ENCODE results near the gene PDZD2. TPM values are rescaled to one million over a fixed set of nuclear protein-coding genes. Genes with fewer than 3 reads are reported as not detected.

PDZD2 gene
- total RNA-seq, 1 donor from 2014 or later = 42.7 TPM

DNA sequence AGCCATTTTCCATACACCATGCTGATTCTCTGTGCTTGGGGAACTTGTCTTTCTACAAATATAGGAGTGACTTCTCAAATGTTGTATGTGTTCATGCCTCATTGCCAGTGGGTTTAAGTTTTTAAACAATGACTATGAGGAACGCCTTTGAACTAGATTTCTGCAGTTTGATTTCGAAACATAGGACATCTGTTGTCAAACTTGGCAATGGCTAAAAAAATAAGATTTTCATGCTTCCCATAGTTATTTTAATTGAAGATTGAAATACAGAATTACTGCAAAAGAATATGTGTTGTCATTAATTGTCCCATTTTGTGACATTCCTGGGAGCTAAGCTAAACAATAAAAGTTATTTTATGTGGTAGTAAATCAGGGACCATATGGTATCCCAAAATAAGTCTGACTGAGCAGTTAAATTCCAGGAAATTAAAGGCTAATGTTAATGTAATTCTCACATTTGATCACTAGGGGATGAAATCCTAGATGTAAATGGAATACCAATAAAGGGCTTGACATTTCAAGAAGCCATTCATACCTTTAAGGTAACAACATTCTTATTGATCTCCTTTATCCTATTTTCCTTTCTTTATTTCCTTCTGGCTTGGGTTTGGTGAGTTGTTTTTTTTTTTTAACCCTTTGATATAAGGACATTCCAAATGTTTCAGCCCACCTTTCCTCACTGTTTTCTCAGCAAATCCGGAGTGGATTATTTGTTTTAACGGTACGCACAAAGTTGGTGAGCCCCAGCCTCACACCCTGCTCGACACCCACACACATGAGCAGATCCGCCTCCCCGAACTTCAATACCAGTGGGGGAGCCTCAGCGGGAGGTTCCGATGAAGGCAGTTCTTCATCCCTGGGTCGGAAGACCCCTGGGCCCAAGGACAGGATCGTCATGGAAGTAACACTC, 418.5 kb downstream of the PDZD2 start:
- peaks cover 0 to 3% of the 10 kb centered on the region in 2 donors for H3K36me3 ChIP-seq
- H3K9me3 ChIP-seq = no peaks in the 10 kb centered on the region
- DNase-seq (ENCODE audit: extremely low spot score in 2 of 2) = no peak
- TF ChIP-seq POLR2AphosphoS5 (IDR thresholded peaks at IDR 0.05; ENCODE audit: insufficient read depth in 1 of 2, low read depth in 1 of 2) (no peak), POLR2A (IDR thresholded peaks at IDR 0.05) (no peak)
- TF ChIP-seq, protein P1, sequence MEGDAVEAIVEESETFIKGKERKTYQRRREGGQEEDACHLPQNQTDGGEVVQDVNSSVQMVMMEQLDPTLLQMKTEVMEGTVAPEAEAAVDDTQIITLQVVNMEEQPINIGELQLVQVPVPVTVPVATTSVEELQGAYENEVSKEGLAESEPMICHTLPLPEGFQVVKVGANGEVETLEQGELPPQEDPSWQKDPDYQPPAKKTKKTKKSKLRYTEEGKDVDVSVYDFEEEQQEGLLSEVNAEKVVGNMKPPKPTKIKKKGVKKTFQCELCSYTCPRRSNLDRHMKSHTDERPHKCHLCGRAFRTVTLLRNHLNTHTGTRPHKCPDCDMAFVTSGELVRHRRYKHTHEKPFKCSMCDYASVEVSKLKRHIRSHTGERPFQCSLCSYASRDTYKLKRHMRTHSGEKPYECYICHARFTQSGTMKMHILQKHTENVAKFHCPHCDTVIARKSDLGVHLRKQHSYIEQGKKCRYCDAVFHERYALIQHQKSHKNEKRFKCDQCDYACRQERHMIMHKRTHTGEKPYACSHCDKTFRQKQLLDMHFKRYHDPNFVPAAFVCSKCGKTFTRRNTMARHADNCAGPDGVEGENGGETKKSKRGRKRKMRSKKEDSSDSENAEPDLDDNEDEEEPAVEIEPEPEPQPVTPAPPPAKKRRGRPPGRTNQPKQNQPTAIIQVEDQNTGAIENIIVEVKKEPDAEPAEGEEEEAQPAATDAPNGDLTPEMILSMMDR (IDR thresholded peaks at IDR 0.05) = no peak
- no peak overlapping the region for H3K4me3 ChIP-seq
- H3K4me1 ChIP-seq = peaks cover 10% of the 10 kb centered on the region
- H3K27me3 ChIP-seq = no peaks in the 10 kb centered on the region
- H3K27ac ChIP-seq = no peak overlapping the region
- intact Hi-C loops (cut with DNase I) = no loop called here

DNA sequence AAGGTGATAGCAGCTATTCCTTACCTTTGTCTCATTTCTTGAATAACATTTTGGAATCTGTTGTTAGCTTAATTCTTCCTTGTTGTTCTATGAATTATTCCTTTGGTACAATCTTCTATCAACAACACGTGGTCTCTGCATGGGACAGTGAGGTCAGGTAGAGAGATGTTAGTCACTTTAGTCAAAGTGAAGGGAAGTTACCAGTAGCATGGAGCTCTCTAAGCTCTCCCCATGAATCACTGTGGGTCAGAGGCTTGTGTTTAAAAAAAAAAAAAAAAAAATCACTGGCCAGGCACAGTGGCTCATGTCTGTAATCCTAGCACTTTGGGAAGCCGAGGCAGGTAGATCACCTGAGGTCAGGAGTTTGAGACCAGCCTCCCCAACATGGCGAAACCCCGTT, 419.2 kb downstream of the PDZD2 start:
- no peak overlapping the region for H3K27ac ChIP-seq
- DNase-seq (ENCODE audit: extremely low spot score in 2 of 2) = no peak

DNA sequence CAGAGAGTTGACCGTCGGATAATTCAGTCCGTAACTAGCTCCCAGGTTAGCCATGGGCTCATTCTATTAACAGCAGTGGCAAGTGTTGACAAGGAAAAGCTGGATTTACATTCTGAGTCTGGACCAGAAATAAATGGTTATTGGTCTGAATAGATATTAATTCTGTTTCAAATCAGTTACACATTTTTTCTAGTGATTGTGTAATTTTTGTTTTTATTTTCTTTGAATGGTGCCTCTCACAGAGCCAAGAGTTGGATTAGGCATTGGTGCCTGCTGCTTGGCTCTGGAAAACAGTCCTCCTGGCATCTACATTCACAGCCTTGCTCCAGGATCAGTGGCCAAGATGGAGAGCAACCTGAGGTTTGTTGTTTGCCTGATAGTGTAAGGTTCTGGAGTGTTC, 420.1 kb downstream of the PDZD2 start:
- DNase-seq (ENCODE audit: extremely low spot score in 2 of 2) = no peak
- H3K36me3 ChIP-seq = no peaks in the 10 kb centered on the region
- no peaks in the 10 kb centered on the region for H3K27me3 ChIP-seq
- no peak for TF ChIP-seq POLR2A (IDR thresholded peaks at IDR 0.05)
- no peak for TF ChIP-seq POLR2AphosphoS5 (IDR thresholded peaks at IDR 0.05; ENCODE audit: insufficient read depth in 1 of 2, low read depth in 1 of 2)
- TF ChIP-seq, protein P1 (IDR thresholded peaks at IDR 0.05) = no peak
- H3K4me1 ChIP-seq = peaks cover 10% of the 10 kb centered on the region
- H3K27ac ChIP-seq = no peak overlapping the region
- no peaks in the 10 kb centered on the region for H3K9me3 ChIP-seq
- no peak overlapping the region for H3K4me3 ChIP-seq
- intact Hi-C loops (cut with DNase I) = no loop called here

More for the DNA sequence above, 419.2 kb downstream of the PDZD2 start:
- H3K4me1 ChIP-seq = peaks cover 10% of the 10 kb centered on the region
- no peak overlapping the region for H3K4me3 ChIP-seq
- H3K9me3 ChIP-seq = no peaks in the 10 kb centered on the region
- TF ChIP-seq, protein P1 (IDR thresholded peaks at IDR 0.05) = no peak
- TF ChIP-seq POLR2AphosphoS5 (IDR thresholded peaks at IDR 0.05; ENCODE audit: insufficient read depth in 1 of 2, low read depth in 1 of 2) (no peak), POLR2A (IDR thresholded peaks at IDR 0.05) (no peak)
- intact Hi-C loops (cut with DNase I) = no loop called here
- no peaks in the 10 kb centered on the region for H3K36me3 ChIP-seq
- H3K27me3 ChIP-seq = no peaks in the 10 kb centered on the region

DNA sequence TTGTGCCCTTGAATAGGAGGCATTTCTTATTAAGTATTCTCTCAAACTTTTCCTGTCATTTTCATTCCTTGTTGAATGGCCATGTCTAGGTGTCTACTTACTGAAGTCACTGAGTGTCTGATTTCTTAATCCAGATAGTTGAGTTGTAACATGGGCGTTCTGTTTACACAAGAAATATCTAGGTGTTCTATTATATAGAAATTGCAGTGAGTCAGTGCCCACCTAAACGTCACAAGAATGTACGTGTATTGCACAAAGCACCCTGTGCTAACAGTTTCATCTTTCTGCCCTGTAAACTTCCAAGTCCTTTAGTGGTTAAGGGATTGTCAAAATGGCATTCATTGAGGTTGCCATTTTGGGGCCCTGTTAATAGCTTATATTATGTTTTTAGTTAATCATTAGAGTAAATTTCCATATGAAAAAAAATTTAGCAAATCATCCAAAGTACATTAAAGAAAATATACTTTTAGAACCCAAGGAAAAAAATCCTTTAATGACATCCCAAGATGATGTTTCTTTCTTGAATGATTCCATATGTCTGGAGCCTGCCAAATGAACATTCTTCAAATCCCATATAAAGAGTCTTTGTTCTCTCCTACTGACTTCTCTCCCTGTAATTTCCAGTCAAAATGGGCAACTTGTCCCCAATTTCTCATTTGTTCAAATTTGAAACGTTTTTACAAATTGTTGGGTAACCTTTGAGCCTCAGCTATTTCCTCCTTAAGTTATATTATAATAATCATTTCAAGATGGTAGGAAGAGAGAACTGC, 421.0 kb downstream of the PDZD2 start:
- no peak for DNase-seq (ENCODE audit: extremely low spot score in 2 of 2)
- no peaks in the 10 kb centered on the region for H3K36me3 ChIP-seq
- H3K4me3 ChIP-seq = no peak overlapping the region
- intact Hi-C loops (cut with DNase I) = no loop called here
- H3K27ac ChIP-seq = no peak overlapping the region
- peaks cover 10% of the 10 kb centered on the region for H3K4me1 ChIP-seq
- no peaks in the 10 kb centered on the region for H3K9me3 ChIP-seq
- TF ChIP-seq, protein P1 (IDR thresholded peaks at IDR 0.05) = no peak
- TF ChIP-seq POLR2AphosphoS5 (IDR thresholded peaks at IDR 0.05; ENCODE audit: insufficient read depth in 1 of 2, low read depth in 1 of 2) = no peak
- no peak for TF ChIP-seq POLR2A (IDR thresholded peaks at IDR 0.05)
- no peaks in the 10 kb centered on the region for H3K27me3 ChIP-seq

All from vagina (tissue), 2 donors.